Stimulated activated CD4-positive, alpha-beta T cell treated with anti-CD3 and anti-CD28 coated beads, Interleukin-1b, Interleukin-23, amount 100 ng/mL, for 24 hours (primary cell): ENCODE results near the gene SLC30A4.
"Not testable (repeated sequence)": the region's sequence is repeated elsewhere in the genome, so short reads cannot be mapped to it uniquely, and the experiment has no call there.

Experiments
- DNase-seq, 4 experiments: peaks; one replicate each; pipeline ENCODE4 v3.0.0-alpha.2; 2020; ENCODE audit warnings: low read depth in 4 of 4, low spot score in 1 of 4

SLC30A4 gene

GRCh38 chr15:45510758-45511280, 11.7 kb downstream of the SLC30A4 start:
- no peak for DNase-seq

DNA sequence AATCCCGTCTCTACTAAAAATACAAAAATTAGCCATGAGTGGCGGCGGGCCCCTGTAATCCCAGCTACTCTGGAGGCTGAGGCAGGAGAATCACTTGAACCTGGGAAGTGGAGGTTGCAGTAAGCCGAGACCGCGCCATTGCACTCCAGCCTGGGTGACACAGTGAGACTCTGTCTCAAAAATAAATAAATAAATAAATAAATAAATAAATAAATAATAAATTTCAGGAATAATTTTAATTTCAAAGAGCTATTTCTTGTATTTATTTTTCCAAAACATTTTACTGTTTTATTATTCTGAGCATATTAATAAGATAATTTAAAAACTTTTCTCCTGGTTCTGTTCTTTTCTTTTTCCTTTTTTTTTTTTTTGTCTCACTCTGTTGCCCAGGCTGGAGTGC, 15.4 kb downstream of the SLC30A4 start:
- DNase-seq: not testable (repeated sequence)

DNA sequence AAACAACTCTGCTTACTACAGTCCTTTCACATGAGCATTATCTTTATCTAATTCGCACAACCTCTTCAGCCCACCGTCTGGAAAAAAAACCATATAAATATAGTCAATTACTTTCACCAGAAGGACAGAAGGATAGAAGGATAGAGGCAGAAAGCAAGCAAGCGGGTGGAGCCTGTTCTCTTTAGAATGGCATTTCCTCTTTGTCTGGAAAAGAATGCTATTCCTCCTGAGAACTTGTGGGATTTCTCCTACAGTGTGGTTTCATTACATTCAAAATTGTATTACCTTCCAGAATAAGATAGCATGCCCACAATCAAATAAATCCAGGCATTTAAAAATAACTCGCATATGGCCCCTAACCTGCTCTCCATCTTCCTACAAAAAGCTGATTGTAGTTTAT, 23.1 kb downstream of the SLC30A4 start:
- no peak for DNase-seq

GRCh38 chr15:45498701-45499100, 23.9 kb downstream of the SLC30A4 start:
- DNase-seq: no peak

- DNase-seq: no peak
Observed at GRCh38 chr15:45497261-45497660, 25.3 kb downstream of the SLC30A4 start.

DNA sequence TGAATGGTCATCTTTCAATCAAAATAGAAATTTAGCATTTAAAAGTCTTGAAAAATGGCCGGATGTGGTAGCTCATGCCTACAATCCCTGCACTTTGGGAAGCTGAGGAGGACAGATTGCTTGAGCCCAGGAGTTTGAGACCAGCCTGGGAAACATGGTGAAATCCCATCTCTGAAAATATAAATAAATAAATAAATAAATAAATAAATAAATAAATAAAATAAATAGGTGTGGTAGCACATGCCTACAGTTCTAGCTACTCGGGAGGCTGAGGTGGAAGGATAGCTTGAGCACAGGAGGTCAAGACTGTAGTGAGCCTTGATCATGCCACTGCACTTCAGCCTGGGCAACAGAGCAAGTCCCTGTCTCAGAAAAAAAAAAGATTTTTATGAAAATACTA, 25.9 kb downstream of the SLC30A4 start:
- DNase-seq: no peak

DNA sequence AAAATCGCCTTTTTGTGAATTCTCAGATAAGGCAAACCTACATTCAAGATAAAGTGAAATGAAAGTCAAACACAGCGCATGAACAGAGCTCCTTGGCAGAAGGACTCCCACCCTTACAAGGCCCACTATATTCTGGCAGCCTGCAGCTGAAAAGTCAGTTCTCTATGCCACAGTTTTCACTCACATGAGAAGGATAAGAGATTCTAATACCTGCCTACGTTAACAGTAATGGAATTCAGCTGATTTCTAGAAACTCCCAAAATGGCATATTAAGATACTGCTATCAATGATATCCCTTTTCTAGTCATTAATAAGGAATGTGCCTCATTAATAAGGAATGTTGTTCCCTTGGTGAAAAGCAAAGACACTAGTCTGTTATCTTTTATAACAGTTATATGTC, 27.0 kb downstream of the SLC30A4 start:
- DNase-seq: no peak

- DNase-seq: no peak
Observed at GRCh38 chr15:45489690-45490238, 32.8 kb downstream of the SLC30A4 start.

DNA sequence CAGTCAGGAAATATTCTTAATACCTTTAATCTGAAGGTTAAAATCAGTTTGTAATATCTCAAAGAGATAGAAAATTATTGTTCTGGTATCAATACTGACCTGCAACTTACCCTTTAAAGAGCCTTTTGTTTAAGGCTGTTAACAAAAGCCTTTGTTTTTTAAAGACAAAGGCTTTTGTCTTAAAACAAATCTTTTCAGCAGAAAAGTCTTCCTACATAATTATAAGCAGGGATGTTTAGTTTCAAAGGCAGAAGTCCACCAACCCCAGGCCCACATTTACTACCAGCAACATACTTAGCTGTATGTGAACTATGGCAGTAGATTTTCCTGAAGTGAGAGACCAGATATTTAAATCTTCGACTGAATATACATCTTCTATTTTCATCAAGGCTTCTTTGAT, 36.2 kb downstream of the SLC30A4 start:
- no peak for DNase-seq

DNA sequence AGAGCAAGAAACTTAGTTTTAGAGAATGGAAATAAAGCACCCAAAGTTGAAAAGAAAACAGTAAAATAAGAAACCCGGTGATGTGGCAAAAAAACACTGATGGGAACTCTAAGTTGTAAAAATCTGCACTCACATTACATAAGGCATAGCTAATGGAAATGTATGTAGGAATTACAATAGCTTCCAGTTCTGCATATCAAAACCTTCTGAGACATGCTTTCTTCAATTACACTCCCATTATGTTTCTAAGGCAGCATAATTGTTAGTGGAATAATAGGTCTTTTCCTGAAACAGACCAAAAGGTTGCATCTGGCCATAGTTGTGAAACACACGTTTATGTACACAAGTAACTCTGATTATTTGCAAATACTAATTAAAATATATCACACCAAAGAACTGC, 41.4 kb downstream of the SLC30A4 start:
- DNase-seq: no peak

- DNase-seq: no peak
Observed at GRCh38 chr15:45476410-45476809, 46.1 kb downstream of the SLC30A4 start.

- DNase-seq: no peak
Observed at GRCh38 chr15:45474799-45475198, 47.8 kb downstream of the SLC30A4 start.

DNA sequence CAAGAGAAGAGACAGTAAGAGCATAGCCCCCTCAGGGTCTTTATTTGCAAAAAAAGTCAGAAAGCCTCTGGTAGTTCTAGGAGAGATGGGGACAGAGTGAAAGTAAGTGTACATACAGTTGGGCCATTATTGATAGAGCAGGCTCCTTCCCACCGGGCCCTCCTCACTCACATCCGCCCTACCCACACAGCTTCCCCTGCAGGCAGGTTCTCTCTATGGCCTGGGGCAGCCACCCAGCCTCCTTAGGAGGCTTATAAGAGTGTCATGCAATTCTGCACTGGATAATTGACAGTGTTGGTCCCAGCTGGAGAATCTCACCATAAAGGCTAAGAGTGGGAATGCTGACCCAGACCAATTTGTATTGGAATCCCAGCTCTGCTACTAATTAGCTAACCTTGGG, 49.5 kb downstream of the SLC30A4 start:
- no peak for DNase-seq

GRCh38 chr15:45471151-45471550, 51.4 kb downstream of the SLC30A4 start:
- no peak for DNase-seq

- no peak for DNase-seq
Observed at GRCh38 chr15:45469441-45469840, 53.1 kb downstream of the SLC30A4 start.

- DNase-seq: no peak
Observed at GRCh38 chr15:45469027-45469426, 53.5 kb downstream of the SLC30A4 start.

GRCh38 chr15:45468294-45468693, 54.3 kb downstream of the SLC30A4 start:
- no peak for DNase-seq

DNA sequence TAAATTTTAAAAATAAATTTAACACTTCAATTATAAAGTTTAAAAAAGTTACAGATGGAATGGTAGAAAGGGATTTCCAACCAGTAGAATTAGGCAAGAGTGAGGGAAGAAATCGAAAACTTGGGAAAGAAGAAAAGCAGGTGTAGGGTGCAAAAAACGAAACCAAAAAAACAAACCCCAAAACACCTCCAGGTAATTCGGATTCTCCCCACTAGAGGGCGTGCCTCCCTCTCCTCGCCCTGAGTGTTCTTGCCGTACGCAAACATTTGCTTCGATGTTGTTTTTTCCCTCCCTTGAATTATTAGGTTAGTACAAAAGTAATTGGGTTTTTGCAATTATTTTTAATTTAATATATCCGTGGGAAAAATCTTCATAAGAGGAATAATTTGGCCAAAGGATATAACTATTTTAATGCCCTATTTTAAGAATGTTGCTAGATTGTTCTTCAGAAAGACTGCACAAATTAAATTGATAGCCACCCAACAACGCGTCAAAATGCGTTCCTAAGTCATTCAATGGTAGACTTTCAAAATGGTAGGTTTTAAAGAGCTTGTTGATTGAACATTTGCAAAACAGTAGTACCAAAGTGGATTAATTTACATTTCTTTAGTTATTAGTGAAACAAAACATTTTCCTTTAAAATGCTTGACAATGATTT, 63.7 kb downstream of the SLC30A4 start:
- peak; percentile 62 to 68 (median 64) for DNase-seq

DNA sequence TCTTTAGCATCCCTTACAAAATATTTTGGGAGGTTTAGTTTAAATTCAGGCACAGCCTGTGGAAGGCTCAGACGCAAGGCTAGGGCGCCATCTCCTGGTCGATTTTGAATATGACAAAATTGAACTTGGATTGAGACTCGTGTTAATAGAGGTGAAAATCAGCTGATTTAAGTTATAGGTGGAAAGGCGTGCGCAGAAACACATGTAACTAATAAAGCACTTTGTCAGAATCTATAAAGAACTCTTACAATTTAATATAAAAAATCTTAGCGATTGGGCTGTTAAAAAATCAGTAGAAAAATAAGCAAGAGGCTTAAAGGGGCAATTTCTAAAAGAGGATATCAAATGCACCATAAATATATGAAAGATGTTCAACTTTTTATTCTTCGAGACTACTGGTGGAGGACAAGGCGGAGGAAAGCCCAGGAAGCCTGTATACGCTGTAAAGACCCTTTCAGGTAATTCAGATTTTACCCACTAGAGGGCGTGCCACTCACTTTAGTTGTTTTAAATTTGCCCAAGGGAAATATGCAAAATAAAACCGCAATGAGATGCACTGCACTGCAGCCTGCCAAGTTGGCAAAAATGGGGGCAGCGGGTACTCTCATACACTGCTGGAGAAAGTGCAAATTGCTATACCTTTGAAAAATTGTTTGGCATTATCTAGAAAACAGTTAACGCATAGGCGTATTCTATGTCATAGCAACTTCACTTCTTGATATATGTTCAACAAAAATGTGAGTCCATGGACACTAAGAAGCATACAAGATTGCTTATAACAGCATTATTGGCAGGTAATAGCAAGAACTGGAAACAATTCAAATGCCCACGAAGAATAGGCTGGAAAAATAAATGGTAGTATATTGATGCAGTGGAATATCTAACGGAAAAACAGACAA, 64.7 kb downstream of the SLC30A4 start:
- DNase-seq: peak; percentile 59 to 83 (median 74)

- DNase-seq: no peak
Observed at GRCh38 chr15:45457220-45457619, 65.3 kb downstream of the SLC30A4 start.

DNA sequence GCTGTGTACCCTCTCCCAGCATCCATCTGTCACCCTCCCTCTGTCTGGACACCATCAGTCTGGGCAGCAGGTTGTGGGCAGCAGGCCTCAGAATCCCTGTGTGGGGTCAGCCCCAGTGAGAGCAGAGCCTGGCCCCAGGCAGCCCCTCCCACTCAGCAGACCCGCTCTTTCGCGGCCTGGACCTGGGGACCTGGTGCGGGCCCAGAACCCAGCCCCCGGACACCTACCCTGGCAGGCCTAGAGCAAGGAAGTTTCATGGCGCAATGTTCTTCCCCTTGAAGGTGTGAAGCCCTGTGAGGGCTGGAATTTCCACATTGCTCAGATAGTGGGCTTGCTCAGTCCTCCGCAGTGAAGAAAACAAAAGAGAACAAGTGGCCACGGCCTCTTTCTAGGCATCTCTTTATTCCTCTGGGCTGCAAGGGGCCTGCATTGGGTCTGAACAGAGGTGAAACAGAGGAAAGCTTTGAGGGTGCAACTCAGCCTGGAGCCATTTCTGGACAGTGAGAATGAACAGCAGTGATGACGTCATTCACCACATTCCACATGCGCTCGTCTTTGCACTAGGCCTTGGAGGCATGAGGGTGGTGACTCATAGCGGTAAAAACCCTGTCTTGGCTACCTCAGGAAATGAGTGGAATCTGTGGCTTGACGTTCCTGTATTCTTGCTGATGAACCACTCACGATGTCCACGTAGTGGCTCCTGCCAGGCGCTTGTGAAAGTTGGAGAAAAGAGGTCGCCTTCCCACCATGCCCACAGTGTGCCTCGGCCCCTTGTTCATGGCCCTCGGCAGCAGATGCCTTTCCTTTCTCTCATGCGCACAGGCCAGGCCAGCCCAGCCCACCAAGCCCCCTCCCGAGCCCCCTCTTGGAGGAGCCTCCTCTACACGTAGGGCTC, 66.1 kb downstream of the SLC30A4 start:
- DNase-seq: peak in 3 of 4 experiments; percentile 30 to 65 (median 35)
